HepG2 (cell line): ENCODE measurements around the gene LRP2. TPM values are rescaled to one million over a fixed set of nuclear protein-coding genes. Genes with fewer than 3 reads are reported as not detected.

Experiments used
- ATAC-seq: fragments of 200-7000 bp; cut with Tn5 transposase; 3 replicates; pipeline ENCODE4 v1.9.1; 2020; ENCODE audit warnings: mild to moderate bottlenecking, moderate library complexity
- BruUV-seq: library from RNA; stranded (reverse); fragments of 400-500 nt; replicated peaks from 2 replicates; lab custom pipeline; 2021; lab: Mats Ljungman, UMichigan
- CTCF ChIA-PET: fragments of 300-600 bp; formaldehyde crosslinking; extraction: SDS; loops from one replicate; lab custom pipeline; 2021; ENCODE audit warnings: low total read pairs, inconsistent platforms, low intra/inter-chr PET ratio; lab: Yijun Ruan, JAX
- POLR2A ChIA-PET: fragments of 350-600 bp; sonication (Branson Sonifier 250); formaldehyde crosslinking; loops from one replicate; lab custom pipeline; 2020; ENCODE audit warnings: antibody characterized with exemption, inconsistent platforms; lab: Yijun Ruan, JAX
- DNase-seq: peaks from one replicate; pipeline ENCODE4 v3.0.0-alpha.2; 2015; ENCODE audit warnings: low spot score
- FAIRE-seq: peaks from 3 replicates; lab custom pipeline; 2011; peaks lifted over from hg19 to GRCh38; lab: Jason Lieb, UNC
- H2AFZ ChIP-seq: one replicate; pipeline ENCODE4 v1.6.1; 2011; ENCODE audit warnings: low read length, inconsistent platforms
- H3K27ac ChIP-seq: fragments of 300-600 bp; 3 replicates; pipeline ENCODE4 v1.8.0; 2011; ENCODE audit warnings: mixed run types, mild to moderate bottlenecking, mixed read lengths, low read length, inconsistent platforms; ENCODE audit not compliant: insufficient read depth; ENCODE audit errors: extremely low read length
- H3K27me3 ChIP-seq, 2 experiments: fragments of 200-600 bp in 1 of 2; 2 replicates in 1 of 2; 3 replicates in 1 of 2; pipeline versions ENCODE4 v1.6.0 to v1.8.0; 2011; ENCODE audit warnings: low read length in 2 of 2, mild to moderate bottlenecking in 2 of 2, moderate library complexity in 2 of 2, inconsistent platforms in 1 of 2; ENCODE audit not compliant: insufficient read depth in 2 of 2, control insufficient read depth in 1 of 2
- H3K36me3 ChIP-seq, 2 experiments: fragments of 200-600 bp in 1 of 2; replicated peaks in 1 of 2; 2 replicates in 1 of 2; 3 replicates in 1 of 2; pipeline versions ENCODE4 v1.5.1 to v1.8.0; 2011; ENCODE audit warnings: low read length in 2 of 2, inconsistent platforms in 1 of 2; ENCODE audit not compliant: insufficient read depth in 2 of 2, control insufficient read depth in 1 of 2
- H3K4me1 ChIP-seq: 2 replicates; pipeline ENCODE4 v1.5.1; 2012; ENCODE audit warnings: low read length, inconsistent platforms; ENCODE audit not compliant: insufficient read depth
- H3K4me2 ChIP-seq: 2 replicates; pipeline ENCODE4 v1.6.0; 2011; ENCODE audit warnings: low read depth, low read length, inconsistent platforms
- H3K4me3 ChIP-seq, 3 experiments: fragments of 200-600 bp in 1 of 3; sonication (generic), shearing (Covaris generic) in 1 of 3; replicated peaks in 1 of 3; 2 replicates each; pipeline ENCODE4 v1.5.1; 2011 to 2016; ENCODE audit warnings: low read length in 3 of 3, inconsistent platforms in 2 of 3, low read depth in 2 of 3, mild to moderate bottlenecking in 2 of 3, control low read depth in 1 of 3, mixed read lengths in 1 of 3; ENCODE audit not compliant: insufficient read depth in 1 of 3
- H3K79me2 ChIP-seq: one replicate; pipeline ENCODE4 v1.6.1; 2011; ENCODE audit warnings: low read length, inconsistent platforms; ENCODE audit not compliant: insufficient read depth
- H3K9ac ChIP-seq: 2 replicates; pipeline ENCODE4 v1.6.0; 2011; ENCODE audit warnings: mild to moderate bottlenecking, low read depth, low read length, inconsistent platforms; ENCODE audit not compliant: insufficient read depth
- H3K9me3 ChIP-seq: 2 replicates; pipeline ENCODE4 v1.5.1; 2012; ENCODE audit warnings: mild to moderate bottlenecking, low read length
- H4K20me1 ChIP-seq: 2 replicates; pipeline ENCODE4 v1.6.0; 2011; ENCODE audit warnings: inconsistent platforms, mild to moderate bottlenecking, low read length, moderate library complexity; ENCODE audit not compliant: insufficient read depth
- CREB1 ChIP-seq, 2 experiments: fragments of 450-650 bp in 1 of 2; IDR thresholded peaks; 2 replicates each; pipeline ENCODE4 v1.6.1; 2016 to 2017; ENCODE audit warnings: control low read depth in 1 of 2, mild to moderate bottlenecking in 1 of 2, missing compliant biosample characterization in 1 of 2, missing genetic modification characterization in 1 of 2
- DMTF1 ChIP-seq: sonication (generic); formaldehyde crosslinking; IDR thresholded peaks from 2 replicates; pipeline ENCODE4 v1.4.0; 2020; ENCODE audit warnings: mild to moderate bottlenecking, missing genetic modification reagents
- FOXC1 ChIP-seq: sonication (generic); formaldehyde crosslinking; IDR thresholded peaks from 2 replicates; pipeline ENCODE4 v1.8.0; 2022; ENCODE audit warnings: mild to moderate bottlenecking, missing genetic modification reagents, borderline replicate concordance
- WGBS: methylation state at CpG from one replicate; pipeline ENCODE4 v1.1.6; 2017; ENCODE audit warnings: low lambda C conversion rate; 5-methylcytosine and 5-hydroxymethylcytosine counted together
- in situ Hi-C: cut with HindIII; loops from 2 replicates; pipeline ENCODE4 v1.10.0; 2017; ENCODE audit warnings: low pct_unique_long_range_greater_than_20kb; ENCODE audit not compliant: extremely low pct_ligation_motif_present
- intact Hi-C: fragments of 100-400 bp; cut with micrococcal nuclease; formaldehyde crosslinking; loops from one replicate; pipeline ENCODE4 v1.10.0; 2022; ENCODE audit not compliant: unreplicated experiment
- polyA plus RNA-seq, 8 experiments: library from polyadenylated mRNA; depleted of rRNA in 3 of 8; stranded (reverse) in 7 of 8; unstranded in 1 of 8; fragments of >200 nt; fragmentation: Illumina TruSeq in 4 of 8; extraction: Trizol in 4 of 8; gene quantifications; 2 replicates each; pipeline versions ENCODE4 v1.2.1 to v1.2.3, GENCODE V29; 2011 to 2016; ENCODE audit warnings: low read depth in 4 of 8, missing spikeins in 1 of 8, mixed read lengths in 1 of 8; ENCODE audit not compliant: insufficient read depth in 1 of 8
- total RNA-seq, 5 experiments: library from RNA; depleted of rRNA; stranded (reverse); fragments of >200 nt; fragmentation: Illumina TruSeq; extraction: Trizol; gene quantifications; 2 replicates each; pipeline ENCODE4 v1.2.3, GENCODE V29; 2016; ENCODE audit warnings: low read depth in 1 of 5
- TF ChIP-seq, protein P1 (sequence below): sonication (generic); formaldehyde crosslinking; IDR thresholded peaks from 2 replicates; pipeline ENCODE4 v1.4.0; 2020; ENCODE audit warnings: missing genetic modification reagents
- TF ChIP-seq, protein P2 (sequence below): sonication (generic); formaldehyde crosslinking; IDR thresholded peaks from 2 replicates; pipeline ENCODE4 v1.9.0; 2022; ENCODE audit warnings: missing genetic modification reagents, mild to moderate bottlenecking, borderline replicate concordance

LRP2 gene
- total and polyA plus RNA-seq, 2 of the 13 experiments (the other 11 are each of a cell fraction or from before 2014, with no cell fraction given), result 0.03 to 0.15 TPM

GRCh38 chr2:169205176-169205575 is 157.2 kb downstream of the LRP2 start (continued):
- TF ChIP-seq, protein P1, sequence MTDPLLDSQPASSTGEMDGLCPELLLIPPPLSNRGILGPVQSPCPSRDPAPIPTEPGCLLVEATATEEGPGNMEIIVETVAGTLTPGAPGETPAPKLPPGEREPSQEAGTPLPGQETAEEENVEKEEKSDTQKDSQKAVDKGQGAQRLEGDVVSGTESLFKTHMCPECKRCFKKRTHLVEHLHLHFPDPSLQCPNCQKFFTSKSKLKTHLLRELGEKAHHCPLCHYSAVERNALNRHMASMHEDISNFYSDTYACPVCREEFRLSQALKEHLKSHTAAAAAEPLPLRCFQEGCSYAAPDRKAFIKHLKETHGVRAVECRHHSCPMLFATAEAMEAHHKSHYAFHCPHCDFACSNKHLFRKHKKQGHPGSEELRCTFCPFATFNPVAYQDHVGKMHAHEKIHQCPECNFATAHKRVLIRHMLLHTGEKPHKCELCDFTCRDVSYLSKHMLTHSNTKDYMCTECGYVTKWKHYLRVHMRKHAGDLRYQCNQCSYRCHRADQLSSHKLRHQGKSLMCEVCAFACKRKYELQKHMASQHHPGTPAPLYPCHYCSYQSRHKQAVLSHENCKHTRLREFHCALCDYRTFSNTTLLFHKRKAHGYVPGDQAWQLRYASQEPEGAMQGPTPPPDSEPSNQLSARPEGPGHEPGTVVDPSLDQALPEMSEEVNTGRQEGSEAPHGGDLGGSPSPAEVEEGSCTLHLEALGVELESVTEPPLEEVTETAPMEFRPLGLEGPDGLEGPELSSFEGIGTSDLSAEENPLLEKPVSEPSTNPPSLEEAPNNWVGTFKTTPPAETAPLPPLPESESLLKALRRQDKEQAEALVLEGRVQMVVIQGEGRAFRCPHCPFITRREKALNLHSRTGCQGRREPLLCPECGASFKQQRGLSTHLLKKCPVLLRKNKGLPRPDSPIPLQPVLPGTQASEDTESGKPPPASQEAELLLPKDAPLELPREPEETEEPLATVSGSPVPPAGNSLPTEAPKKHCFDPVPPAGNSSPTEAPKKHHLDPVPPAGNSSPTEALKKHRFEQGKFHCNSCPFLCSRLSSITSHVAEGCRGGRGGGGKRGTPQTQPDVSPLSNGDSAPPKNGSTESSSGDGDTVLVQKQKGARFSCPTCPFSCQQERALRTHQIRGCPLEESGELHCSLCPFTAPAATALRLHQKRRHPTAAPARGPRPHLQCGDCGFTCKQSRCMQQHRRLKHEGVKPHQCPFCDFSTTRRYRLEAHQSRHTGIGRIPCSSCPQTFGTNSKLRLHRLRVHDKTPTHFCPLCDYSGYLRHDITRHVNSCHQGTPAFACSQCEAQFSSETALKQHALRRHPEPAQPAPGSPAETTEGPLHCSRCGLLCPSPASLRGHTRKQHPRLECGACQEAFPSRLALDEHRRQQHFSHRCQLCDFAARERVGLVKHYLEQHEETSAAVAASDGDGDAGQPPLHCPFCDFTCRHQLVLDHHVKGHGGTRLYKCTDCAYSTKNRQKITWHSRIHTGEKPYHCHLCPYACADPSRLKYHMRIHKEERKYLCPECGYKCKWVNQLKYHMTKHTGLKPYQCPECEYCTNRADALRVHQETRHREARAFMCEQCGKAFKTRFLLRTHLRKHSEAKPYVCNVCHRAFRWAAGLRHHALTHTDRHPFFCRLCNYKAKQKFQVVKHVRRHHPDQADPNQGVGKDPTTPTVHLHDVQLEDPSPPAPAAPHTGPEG (CRISPR knock-in tag), result no peak
- TF ChIP-seq DMTF1 (CRISPR knock-in tag), result no peak

DNA sequence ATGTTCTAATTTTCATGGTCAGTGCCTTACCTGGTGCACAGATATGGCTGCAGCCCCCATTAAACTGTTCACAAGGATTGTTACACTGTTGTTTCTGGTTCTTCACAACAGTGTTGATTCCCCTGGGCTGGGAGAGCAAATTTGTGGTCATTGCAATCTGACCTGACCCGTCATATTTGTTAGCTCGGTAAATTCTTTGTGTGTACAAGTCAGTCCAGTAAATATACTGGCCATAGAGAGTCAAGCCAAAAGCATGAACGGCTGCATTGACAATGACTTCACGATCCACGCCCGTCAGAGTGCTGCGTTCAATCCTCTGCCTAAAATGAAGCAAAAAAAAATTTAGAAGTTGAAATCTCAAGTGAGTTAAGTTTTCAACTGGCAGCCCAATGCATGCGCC is 158.4 kb downstream of the LRP2 start:
- CTCF ChIA-PET, result no interaction called here
- no peak overlapping the region for H3K27ac ChIP-seq
- H3K9ac ChIP-seq, result no peak overlapping the region
- ATAC-seq (no peak), DNase-seq (no peak), FAIRE-seq (no peak)
- no TSS peak for BruUV-seq
- H3K4me3 ChIP-seq, result no peak overlapping the region
- POLR2A ChIA-PET, result no interaction called here
- no peaks in the 10 kb centered on the region for H3K9me3 ChIP-seq
- no peak overlapping the region for H2AFZ ChIP-seq
- H3K79me2 ChIP-seq, result no peaks in the 10 kb centered on the region
- no peaks in the 10 kb centered on the region for H3K4me1 ChIP-seq
- in situ Hi-C loops (no loop called here), intact Hi-C loops (no loop called here)
- H4K20me1 ChIP-seq, result no peaks in the 10 kb centered on the region
- H3K27me3 ChIP-seq, result peaks cover 0 to 11% of the 10 kb centered on the region in 2 experiments; a peak in 1 of 5 replicates
- H3K4me2 ChIP-seq, result no peak overlapping the region
- 5% methylated on average over 8 of the region's 8 CpGs for WGBS
- TF ChIP-seq, protein P2, sequence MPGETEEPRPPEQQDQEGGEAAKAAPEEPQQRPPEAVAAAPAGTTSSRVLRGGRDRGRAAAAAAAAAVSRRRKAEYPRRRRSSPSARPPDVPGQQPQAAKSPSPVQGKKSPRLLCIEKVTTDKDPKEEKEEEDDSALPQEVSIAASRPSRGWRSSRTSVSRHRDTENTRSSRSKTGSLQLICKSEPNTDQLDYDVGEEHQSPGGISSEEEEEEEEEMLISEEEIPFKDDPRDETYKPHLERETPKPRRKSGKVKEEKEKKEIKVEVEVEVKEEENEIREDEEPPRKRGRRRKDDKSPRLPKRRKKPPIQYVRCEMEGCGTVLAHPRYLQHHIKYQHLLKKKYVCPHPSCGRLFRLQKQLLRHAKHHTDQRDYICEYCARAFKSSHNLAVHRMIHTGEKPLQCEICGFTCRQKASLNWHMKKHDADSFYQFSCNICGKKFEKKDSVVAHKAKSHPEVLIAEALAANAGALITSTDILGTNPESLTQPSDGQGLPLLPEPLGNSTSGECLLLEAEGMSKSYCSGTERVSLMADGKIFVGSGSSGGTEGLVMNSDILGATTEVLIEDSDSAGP (CRISPR knock-in tag), result no peak
- TF ChIP-seq CREB1 (IDR thresholded peaks at IDR 0.05), result 0 out of 2 replicates have a peak, but pooled peaks have one; percentile 14
- TF ChIP-seq CREB1 (CRISPR knock-in tag; IDR thresholded peaks at IDR 0.05), result no peak
- no peak for TF ChIP-seq FOXC1 (CRISPR knock-in tag)
- H3K36me3 ChIP-seq, result no peaks in the 10 kb centered on the region
